Fibroblast of lung (primary cell): ENCODE data around the gene PTPRO. TPM values are rescaled to one million over a fixed set of nuclear protein-coding genes. Genes with fewer than 3 reads are reported as not detected.
A peak's percentile ranks its signal among the peaks of the same experiment; 100 is the strongest.

Experiments
- DNase-seq, 2 donors: peaks; one replicate each; pipeline versions ENCODE4 v3.0.0 to v3.0.0-alpha.2; 2010; ENCODE audit warnings: low read depth in 2 of 2
- H2AFZ ChIP-seq: 2 replicates; pipeline ENCODE4 v1.5.1; 2012; ENCODE audit warnings: low read length, control low read depth, inconsistent platforms
- H3K27ac ChIP-seq: 2 replicates; pipeline ENCODE4 v1.5.1; 2011; ENCODE audit warnings: low read length, control low read depth; ENCODE audit not compliant: insufficient read depth
- H3K27me3 ChIP-seq: 2 replicates; pipeline ENCODE4 v1.5.1; 2011; ENCODE audit warnings: mild to moderate bottlenecking, low read length; ENCODE audit not compliant: control insufficient read depth, insufficient read depth
- H3K36me3 ChIP-seq: 2 replicates; pipeline ENCODE4 v1.5.1; 2011; ENCODE audit warnings: low read length; ENCODE audit not compliant: control insufficient read depth, insufficient read depth
- H3K4me1 ChIP-seq: 2 replicates; pipeline ENCODE4 v1.5.1; 2011; ENCODE audit warnings: low read length; ENCODE audit not compliant: control insufficient read depth, insufficient read depth; ENCODE audit errors: extremely low read depth
- H3K4me2 ChIP-seq: 2 replicates; pipeline ENCODE4 v1.5.1; 2011; ENCODE audit warnings: low read length, control low read depth; ENCODE audit not compliant: insufficient read depth; ENCODE audit errors: extremely low read depth
- H3K4me3 ChIP-seq, 4 experiments: fragments of 200-600 bp in 1 of 4; sonication (generic) in 1 of 4; replicated peaks in 1 of 4; 2 replicates each; pipeline ENCODE4 v1.5.1; 2011 to 2016; ENCODE audit warnings: low read length in 4 of 4, low read depth in 3 of 4, mild to moderate bottlenecking in 3 of 4, control low read depth in 2 of 4, inconsistent platforms in 1 of 4, mixed read lengths in 1 of 4; ENCODE audit not compliant: insufficient read depth in 1 of 4; ENCODE audit errors: control extremely low read depth in 1 of 4
- H3K79me2 ChIP-seq: 2 replicates; pipeline ENCODE4 v1.5.1; 2012; ENCODE audit warnings: mild to moderate bottlenecking, low read length, inconsistent platforms; ENCODE audit not compliant: control insufficient read depth, insufficient read depth
- H3K9ac ChIP-seq: 2 replicates; pipeline ENCODE4 v1.5.1; 2011; ENCODE audit warnings: mild to moderate bottlenecking, low read length, control low read depth; ENCODE audit not compliant: insufficient read depth
- H3K9me3 ChIP-seq: 2 replicates; pipeline ENCODE4 v1.5.1; 2012; ENCODE audit warnings: low read depth, low read length; ENCODE audit not compliant: control insufficient read depth, insufficient read depth
- H4K20me1 ChIP-seq: 2 replicates; pipeline ENCODE4 v1.5.1; 2011; ENCODE audit warnings: low read length; ENCODE audit not compliant: control insufficient read depth, insufficient read depth; ENCODE audit errors: extremely low read depth
- CTCF ChIP-seq, 2 donors: IDR thresholded peaks in 1 of 2; conservative IDR thresholded peaks in 1 of 2; 1 replicate in 1 of 2; 2 replicates in 1 of 2; pipeline ENCODE4 v1.5.1; 2011 to 2012; ENCODE audit warnings: low read length in 2 of 2, control low read depth in 1 of 2, inconsistent platforms in 1 of 2, low read depth in 1 of 2, mild to moderate bottlenecking in 1 of 2
- EZH2 ChIP-seq: IDR thresholded peaks from 2 replicates; pipeline ENCODE4 v1.5.1; 2012; ENCODE audit warnings: low read length, control low read depth, mild to moderate bottlenecking; ENCODE audit errors: missing control alignments
- polyA plus RNA-seq, 2 donors: library from polyadenylated mRNA; depleted of rRNA in 1 of 2; stranded (reverse) in 1 of 2; unstranded in 1 of 2; fragments of >200 nt; gene quantifications; 2 replicates each; pipeline ENCODE4 v1.2.1, GENCODE V29; 2011 to 2012; ENCODE audit warnings: missing spikeins in 1 of 2
- total RNA-seq: library from RNA; depleted of rRNA; stranded (reverse); fragments of >200 nt; gene quantifications from 2 replicates; pipeline ENCODE4 v1.2.1, GENCODE V29; 2014

The PTPRO gene
- total and polyA plus RNA-seq, 2 donors (not counting 1 experiment from before 2014, with no cell fraction given), result 0.33 to 0.35 TPM

GRCh38 chr12:15596174-15596573 is 273.9 kb downstream of the PTPRO start:
- TF ChIP-seq EZH2, result no peak
- no peak for TF ChIP-seq CTCF (conservative IDR thresholded peaks at IDR 0.05 in 1 of 2, IDR thresholded peaks at IDR 0.05 in 1 of 2; ENCODE audit: low read depth in 1 of 2, low read length in 2 of 2)
- Histone ChIP-seq H3K9me3 (no peaks in the 10 kb centered on the region), H3K4me1 (peaks cover 11% of the 10 kb centered on the region), H3K36me3 (no peaks in the 10 kb centered on the region), H3K9ac (no peak overlapping the region), H3K4me3 (no peak overlapping the region), H3K27ac (no peak overlapping the region), H3K4me2 (no peak overlapping the region), H2AFZ (peak overlapping the region; percentile 25), H3K79me2 (no peaks in the 10 kb centered on the region), H4K20me1 (no peaks in the 10 kb centered on the region), H3K27me3 (no peaks in the 10 kb centered on the region)
- DNase-seq, result no peak

- H3K79me2 ChIP-seq, result no peaks in the 10 kb centered on the region
- no peak overlapping the region for H3K9ac ChIP-seq
- no peak overlapping the region for H3K4me2 ChIP-seq
- H4K20me1 ChIP-seq, result no peaks in the 10 kb centered on the region
- H3K9me3 ChIP-seq, result no peaks in the 10 kb centered on the region
- H3K36me3 ChIP-seq, result no peaks in the 10 kb centered on the region
- H2AFZ ChIP-seq, result no peak overlapping the region
- TF ChIP-seq EZH2 (no peak), CTCF (conservative IDR thresholded peaks at IDR 0.05 in 1 of 2, IDR thresholded peaks at IDR 0.05 in 1 of 2; ENCODE audit: low read depth in 1 of 2, low read length in 2 of 2) (no peak)
- no peak overlapping the region for H3K27ac ChIP-seq
- H3K4me3 ChIP-seq, result no peak overlapping the region
- H3K27me3 ChIP-seq, result no peaks in the 10 kb centered on the region
- H3K4me1 ChIP-seq, result peaks cover 16% of the 10 kb centered on the region
- DNase-seq, result no peak
These were observed 275.0 kb downstream of the PTPRO start for GRCh38 chr12:15597125-15597830.

GRCh38 chr12:15599266-15600037 is 277.1 kb downstream of the PTPRO start:
- no peak overlapping the region for H3K9ac ChIP-seq
- no peaks in the 10 kb centered on the region for H3K9me3 ChIP-seq
- TF ChIP-seq CTCF (conservative IDR thresholded peaks at IDR 0.05 in 1 of 2, IDR thresholded peaks at IDR 0.05 in 1 of 2; ENCODE audit: low read depth in 1 of 2, low read length in 2 of 2), result no peak
- TF ChIP-seq EZH2, result no peak
- H3K4me2 ChIP-seq, result no peak overlapping the region
- H3K4me3 ChIP-seq, result no peak overlapping the region
- H4K20me1 ChIP-seq, result no peaks in the 10 kb centered on the region
- H3K79me2 ChIP-seq, result no peaks in the 10 kb centered on the region
- peaks cover 19% of the 10 kb centered on the region for H3K4me1 ChIP-seq
- DNase-seq, result peak; percentile 92 to 95
- H3K27me3 ChIP-seq, result no peaks in the 10 kb centered on the region
- no peaks in the 10 kb centered on the region for H3K36me3 ChIP-seq
- H3K27ac ChIP-seq, result no peak overlapping the region
- peak overlapping the region; percentile 18 for H2AFZ ChIP-seq
